ENCODE results near the gene TMEM200A. TPM values are rescaled to one million over a fixed set of nuclear protein-coding genes. Genes with fewer than 3 reads are reported as not detected.

TMEM200A gene
- total and polyA plus RNA-seq, 2 donors (not counting 3 experiments of a cell fraction or from before 2014, with no cell fraction given), result 0.58 to 0.75 TPM

DNA sequence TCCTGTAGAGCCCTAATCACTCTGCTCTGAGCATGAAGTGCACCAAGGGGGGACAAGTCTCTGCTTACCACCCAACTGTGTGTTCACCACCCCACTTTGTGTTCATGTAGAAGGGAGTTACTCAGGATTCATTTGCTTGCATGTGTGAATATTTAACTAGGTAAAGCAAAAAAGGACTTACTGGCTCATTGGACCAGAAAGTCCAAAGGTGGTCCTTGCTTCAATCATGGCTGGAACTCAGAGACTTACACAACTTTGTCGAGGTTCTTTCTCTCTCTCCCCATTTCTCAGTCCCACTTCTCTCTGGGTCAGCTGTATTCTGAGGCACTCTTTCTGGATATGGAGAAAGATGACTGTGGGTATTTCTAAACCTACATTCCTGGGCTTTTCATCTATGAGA is 4.0 kb downstream of the TMEM200A start:
- Histone ChIP-seq H3K36me3 (ENCODE audit: control insufficient read depth in 2 of 2, extremely low read depth in 1 of 2, insufficient read depth in 2 of 2, low read length in 2 of 2) (no peaks in the 10 kb centered on the region), H3K79me2 (ENCODE audit: control insufficient read depth, insufficient read depth, low read length) (no peaks in the 10 kb centered on the region), H3K9ac (replicated peaks; ENCODE audit: extremely low read depth, insufficient read depth, low read length) (no peak overlapping the region), H3K27ac (ENCODE audit: insufficient read depth, low read depth, low read length) (no peak overlapping the region), H4K20me1 (replicated peaks; ENCODE audit: control insufficient read depth, extremely low read depth, insufficient read depth, low read length) (no peaks in the 10 kb centered on the region), H3K9me1 (replicated peaks; ENCODE audit: control insufficient read depth, extremely low read depth, insufficient read depth, low read length) (no peaks in the 10 kb centered on the region), H3K4me3 (replicated peaks in 1 of 3; ENCODE audit: insufficient read depth in 1 of 3, low read depth in 1 of 3, low read length in 3 of 3) (no peak overlapping the region), H3K4me1 (ENCODE audit: control insufficient read depth, extremely low read depth, insufficient read depth, low read length) (peaks cover 6% of the 10 kb centered on the region), H3K4me2 (ENCODE audit: insufficient read depth, low read length) (no peak overlapping the region), H3K27me3 (ENCODE audit: control insufficient read depth in 2 of 2, insufficient read depth in 2 of 2, low read length in 2 of 2) (peaks cover 24 to 34% of the 10 kb centered on the region in 2 experiments), H2AFZ (ENCODE audit: low read depth, low read length) (no peak overlapping the region), H3K9me3 (replicated peaks; ENCODE audit: control insufficient read depth, insufficient read depth, low read length) (no peaks in the 10 kb centered on the region)
- ChIA-PET POLR2A (no interaction called here), CTCF (interaction anchor here (5.9 kb wide), 1 partner anchor 330 kb away, joined by 161 read pairs; no protein-coding TSS in a partner anchor)
- dilution Hi-C loops (cut with MboI; ENCODE audit: extremely low pct_ligation_motif_present, low sequenced_read_pairs) (no loop called here), intact Hi-C loops (cut with micrococcal nuclease) (loop anchor here (5.0 kb wide), 1 partner anchor 312 kb away; no protein-coding TSS in a partner anchor)
- TF ChIP-seq POLR2AphosphoS5 (IDR thresholded peaks at IDR 0.05; ENCODE audit: insufficient read depth, low read depth, low read length) (no peak), FOS (IDR thresholded peaks at IDR 0.05; ENCODE audit: borderline replicate concordance, insufficient read depth, low read length) (no peak), EZH2 (IDR thresholded peaks at IDR 0.05; ENCODE audit: borderline replicate concordance, low read depth, low read length, severe bottlenecking) (no peak), MYC (IDR thresholded peaks at IDR 0.05; ENCODE audit: low read depth, low read length) (no peak), POLR2A (IDR thresholded peaks at IDR 0.05; ENCODE audit: low read depth, low read length) (no peak), JUN (IDR thresholded peaks at IDR 0.05; ENCODE audit: borderline replicate concordance, insufficient read depth, insufficient read length, low read depth) (no peak)
- TF ChIP-seq, protein P1, sequence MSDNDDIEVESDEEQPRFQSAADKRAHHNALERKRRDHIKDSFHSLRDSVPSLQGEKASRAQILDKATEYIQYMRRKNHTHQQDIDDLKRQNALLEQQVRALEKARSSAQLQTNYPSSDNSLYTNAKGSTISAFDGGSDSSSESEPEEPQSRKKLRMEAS (IDR thresholded peaks at IDR 0.05; ENCODE audit: insufficient read depth, insufficient read length), result no peak
- TF ChIP-seq, protein P2, sequence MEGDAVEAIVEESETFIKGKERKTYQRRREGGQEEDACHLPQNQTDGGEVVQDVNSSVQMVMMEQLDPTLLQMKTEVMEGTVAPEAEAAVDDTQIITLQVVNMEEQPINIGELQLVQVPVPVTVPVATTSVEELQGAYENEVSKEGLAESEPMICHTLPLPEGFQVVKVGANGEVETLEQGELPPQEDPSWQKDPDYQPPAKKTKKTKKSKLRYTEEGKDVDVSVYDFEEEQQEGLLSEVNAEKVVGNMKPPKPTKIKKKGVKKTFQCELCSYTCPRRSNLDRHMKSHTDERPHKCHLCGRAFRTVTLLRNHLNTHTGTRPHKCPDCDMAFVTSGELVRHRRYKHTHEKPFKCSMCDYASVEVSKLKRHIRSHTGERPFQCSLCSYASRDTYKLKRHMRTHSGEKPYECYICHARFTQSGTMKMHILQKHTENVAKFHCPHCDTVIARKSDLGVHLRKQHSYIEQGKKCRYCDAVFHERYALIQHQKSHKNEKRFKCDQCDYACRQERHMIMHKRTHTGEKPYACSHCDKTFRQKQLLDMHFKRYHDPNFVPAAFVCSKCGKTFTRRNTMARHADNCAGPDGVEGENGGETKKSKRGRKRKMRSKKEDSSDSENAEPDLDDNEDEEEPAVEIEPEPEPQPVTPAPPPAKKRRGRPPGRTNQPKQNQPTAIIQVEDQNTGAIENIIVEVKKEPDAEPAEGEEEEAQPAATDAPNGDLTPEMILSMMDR (IDR thresholded peaks at IDR 0.05; ENCODE audit: extremely low read depth in 1 of 2, insufficient read depth in 1 of 2, low read depth in 1 of 2, low read length in 2 of 2), result no peak
- DNase-seq (ENCODE audit: low read depth, low spot score) (no peak), FAIRE-seq (no peak)
- no TSS peak for BruUV-seq (replicated peaks)

All from endothelial cell of umbilical vein (primary cell).